OCI-LY3 (cell line): ENCODE results near the gene NR6A1.

Experiments
- H2AFZ ChIP-seq: fragments of 200-600, 300-600 bp; shearing (Covaris generic); 2 replicates; pipeline ENCODE4 v1.6.0; 2014; ENCODE audit warnings: antibody characterized with exemption, low read depth, low read length
- H3K27ac ChIP-seq: fragments of 200-600, 300-600 bp; sonication (generic); 2 replicates; pipeline ENCODE4 v1.5.1; 2014; ENCODE audit warnings: mild to moderate bottlenecking, low read length, moderate library complexity, mixed read lengths
- H3K27me3 ChIP-seq: fragments of 200-600, 300-600 bp; sonication (generic); 2 replicates; pipeline ENCODE4 v1.6.1; 2014; ENCODE audit warnings: low read depth, low read length, mixed read lengths
- H3K36me3 ChIP-seq: fragments of 200-600, 300-600 bp; sonication (generic); replicated peaks from 2 replicates; pipeline ENCODE3; 2014; ENCODE audit warnings: low read depth, low read length, mixed read lengths
- H3K4me1 ChIP-seq: fragments of 300-600, 200-600 bp; sonication (generic); 2 replicates; pipeline ENCODE4 v1.6.1; 2014; ENCODE audit warnings: low read length, mixed read lengths
- H3K4me2 ChIP-seq: fragments of 200-600, 300-600 bp; sonication (generic); 2 replicates; pipeline ENCODE4 v1.6.1; 2014; ENCODE audit warnings: low read length, mixed read lengths
- H3K4me3 ChIP-seq: fragments of 300-600, 200-600 bp; sonication (generic); 2 replicates; pipeline ENCODE4 v1.5.1; 2014; ENCODE audit warnings: antibody characterized with exemption, mild to moderate bottlenecking, low read length, moderate library complexity
- H3K79me2 ChIP-seq: fragments of 300-600, 200-600 bp; shearing (Covaris generic); 2 replicates; pipeline ENCODE4 v1.6.1; 2014; ENCODE audit warnings: mild to moderate bottlenecking, low read length, mixed read lengths
- H3K9ac ChIP-seq: fragments of 300-600, 200-600 bp; shearing (Covaris generic); 2 replicates; pipeline ENCODE4 v1.6.0; 2014; ENCODE audit warnings: mild to moderate bottlenecking, low read length, moderate library complexity
- H3K9me3 ChIP-seq: fragments of 200-600, 300-600 bp; shearing (Covaris generic); 2 replicates; pipeline ENCODE4 v1.6.1; 2014; ENCODE audit warnings: low read length, mixed read lengths; ENCODE audit not compliant: insufficient read depth
- H4K20me1 ChIP-seq: fragments of 200-600, 300-600 bp; sonication (generic); 2 replicates; pipeline ENCODE4 v1.6.1; 2016; ENCODE audit warnings: low read length, mixed read lengths; ENCODE audit not compliant: insufficient read depth
- CTCF ChIP-seq: fragments of 200-600, 300-600 bp; sonication (generic); IDR thresholded peaks from 2 replicates; pipeline ENCODE4 v1.5.1; 2014; ENCODE audit warnings: antibody characterized with exemption, low read length, low read depth
- EZH2phosphoT487 ChIP-seq: fragments of 200-600 bp; shearing (Covaris generic); IDR thresholded peaks from 2 replicates; pipeline ENCODE4 v1.6.1; 2018; ENCODE audit warnings: antibody characterized with exemption, mixed run types, low read depth

NR6A1 gene

GRCh38 chr9:124615100-124615742 lies 155.9 kb downstream of the NR6A1 start:
- TF ChIP-seq EZH2phosphoT487 (no peak), CTCF (no peak)
- Histone ChIP-seq H3K4me3 (no peak overlapping the region), H3K4me1 (no peaks in the 10 kb centered on the region), H3K27me3 (no peaks in the 10 kb centered on the region), H3K4me2 (no peak overlapping the region), H3K9me3 (no peaks in the 10 kb centered on the region), H3K36me3 (no peaks in the 10 kb centered on the region), H3K27ac (no peak overlapping the region), H3K79me2 (0 out of 2 replicates have a peak, but pooled peaks cover 7% of the 10 kb centered on the region), H3K9ac (no peak overlapping the region), H2AFZ (no peak overlapping the region), H4K20me1 (peaks cover 18% of the 10 kb centered on the region)

GRCh38 chr9:124613849-124614248 lies 157.3 kb downstream of the NR6A1 start:
- no peaks in the 10 kb centered on the region for H3K27me3 ChIP-seq
- H3K9ac ChIP-seq: no peak overlapping the region
- TF ChIP-seq CTCF (no peak), EZH2phosphoT487 (no peak)
- no peaks in the 10 kb centered on the region for H3K9me3 ChIP-seq
- H2AFZ ChIP-seq: no peak overlapping the region
- 0 out of 2 replicates have a peak, but pooled peaks cover 7% of the 10 kb centered on the region for H3K79me2 ChIP-seq
- H3K4me3 ChIP-seq: no peak overlapping the region
- H3K27ac ChIP-seq: no peak overlapping the region
- peaks cover 18% of the 10 kb centered on the region for H4K20me1 ChIP-seq
- H3K4me2 ChIP-seq: no peak overlapping the region
- no peaks in the 10 kb centered on the region for H3K4me1 ChIP-seq
- H3K36me3 ChIP-seq: no peaks in the 10 kb centered on the region

- Histone ChIP-seq H2AFZ (no peak overlapping the region), H3K4me1 (no peaks in the 10 kb centered on the region), H3K79me2 (0 out of 2 replicates have a peak, but pooled peaks cover 7% of the 10 kb centered on the region), H3K36me3 (no peaks in the 10 kb centered on the region), H3K9ac (no peak overlapping the region), H3K4me3 (no peak overlapping the region), H3K27me3 (no peaks in the 10 kb centered on the region), H3K27ac (no peak overlapping the region), H3K9me3 (no peaks in the 10 kb centered on the region), H4K20me1 (peaks cover 3% of the 10 kb centered on the region; the same call in 1 of the 2 replicates), H3K4me2 (no peak overlapping the region)
- TF ChIP-seq EZH2phosphoT487: no peak
- TF ChIP-seq CTCF: no peak
Measured at GRCh38 chr9:124611106-124611505, 160.0 kb downstream of the NR6A1 start.

GRCh38 chr9:124606027-124606426 lies 165.1 kb downstream of the NR6A1 start:
- Histone ChIP-seq H3K27ac (no peak overlapping the region), H3K4me3 (no peak overlapping the region), H3K36me3 (no peaks in the 10 kb centered on the region), H3K4me1 (no peaks in the 10 kb centered on the region), H3K79me2 (no peaks in the 10 kb centered on the region), H3K4me2 (no peak overlapping the region), H3K9me3 (no peaks in the 10 kb centered on the region), H3K27me3 (no peaks in the 10 kb centered on the region), H4K20me1 (peaks cover 6% of the 10 kb centered on the region; the same call in 1 of the 2 replicates), H3K9ac (no peak overlapping the region), H2AFZ (no peak overlapping the region)
- no peak for TF ChIP-seq CTCF
- no peak for TF ChIP-seq EZH2phosphoT487
